Activated CD8-positive, alpha-beta memory T cell treated with anti-CD3 and anti-CD28 coated beads, Interleukin-2, amount 50 U/mL, for 1 hour (primary cell): Measurements from ENCODE around the gene LRRC8D.
"Not testable (repeated sequence)": the region's sequence is repeated elsewhere in the genome, so short reads cannot be mapped to it uniquely, and the experiment has no call there.

Experiments used
- DNase-seq: peaks from one replicate; pipeline ENCODE4 v3.0.0-alpha.2; 2020; ENCODE audit errors: extremely low read depth

Gene LRRC8D

GRCh38 chr1:89820422-89821321 is at the start of gene LRRC8D:
Gene LRRC8D, plus strand, starts transcription at chr1:89821032. Its CDS starts 112,037 bp downstream, at chr1:89933069.
- no peak for DNase-seq

DNA sequence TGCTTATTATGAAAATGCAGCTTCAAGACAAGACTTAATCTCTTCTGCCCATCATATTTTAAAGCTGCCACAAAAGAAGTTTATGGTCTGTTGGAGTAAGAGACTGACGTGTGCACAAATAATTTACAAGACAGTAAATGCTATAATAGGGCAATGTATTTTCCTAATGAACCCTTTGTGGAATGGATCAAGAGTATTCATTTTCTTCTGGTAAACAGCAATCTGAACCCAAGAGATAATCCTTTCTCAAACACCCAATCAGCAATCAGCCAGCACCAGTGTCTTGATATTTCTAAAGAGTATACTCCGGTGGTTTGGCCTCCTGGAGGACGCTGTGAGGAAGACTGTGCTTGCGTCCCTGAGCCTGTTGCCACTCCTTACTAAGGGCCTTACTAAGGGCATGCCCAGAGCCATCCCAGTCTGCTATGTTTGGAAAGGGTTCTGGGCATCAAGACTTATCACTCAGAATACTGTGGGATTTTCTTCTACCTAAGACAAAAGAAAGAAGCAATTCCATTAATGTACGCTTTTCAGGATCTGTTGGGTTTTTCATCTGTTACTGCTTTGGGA is 48.8 kb upstream of the LRRC8D start:
- no peak for DNase-seq

- not testable (repeated sequence) for DNase-seq
Observed at GRCh38 chr1:89776104-89776503, 44.7 kb upstream of the LRRC8D start.

- DNase-seq = not testable (repeated sequence)
Observed at GRCh38 chr1:89777271-89777670, 43.6 kb upstream of the LRRC8D start.

DNA sequence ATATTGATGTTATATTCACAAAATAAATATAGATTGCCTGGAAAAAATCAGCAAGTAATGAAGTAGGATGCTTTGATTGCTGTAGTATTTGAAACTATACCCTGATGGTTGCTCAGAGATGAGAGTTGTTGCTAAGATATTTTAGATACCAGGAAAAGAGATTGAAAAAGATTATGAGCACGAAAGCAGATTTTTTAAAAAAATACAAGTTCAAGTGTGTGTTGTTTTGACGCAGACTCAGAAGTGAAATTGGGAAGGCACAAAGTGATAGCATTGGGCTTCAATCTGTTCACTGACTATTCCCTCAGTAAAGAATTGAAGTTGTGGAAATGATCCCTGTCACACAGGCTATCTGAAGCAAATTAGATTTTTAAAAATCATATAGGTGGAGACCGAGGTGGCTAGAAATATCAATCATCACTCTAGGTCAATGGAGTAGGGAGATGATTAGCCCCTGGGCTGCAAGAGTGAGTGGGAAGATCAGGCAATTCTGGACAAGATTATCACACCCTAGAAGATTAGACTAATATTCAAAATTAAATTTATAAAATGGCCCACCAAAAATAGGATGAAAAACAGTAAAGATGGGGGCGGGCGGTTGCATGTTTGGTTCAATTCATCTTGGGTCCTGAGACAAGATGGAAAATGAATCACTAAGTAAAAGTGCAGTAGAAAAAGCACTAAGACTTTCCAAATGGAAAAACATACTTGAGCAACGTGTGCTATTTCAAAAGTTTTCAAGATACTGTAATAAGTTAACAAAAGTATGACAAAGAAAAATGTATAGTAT is 41.5 kb upstream of the LRRC8D start:
- DNase-seq = no peak

DNA sequence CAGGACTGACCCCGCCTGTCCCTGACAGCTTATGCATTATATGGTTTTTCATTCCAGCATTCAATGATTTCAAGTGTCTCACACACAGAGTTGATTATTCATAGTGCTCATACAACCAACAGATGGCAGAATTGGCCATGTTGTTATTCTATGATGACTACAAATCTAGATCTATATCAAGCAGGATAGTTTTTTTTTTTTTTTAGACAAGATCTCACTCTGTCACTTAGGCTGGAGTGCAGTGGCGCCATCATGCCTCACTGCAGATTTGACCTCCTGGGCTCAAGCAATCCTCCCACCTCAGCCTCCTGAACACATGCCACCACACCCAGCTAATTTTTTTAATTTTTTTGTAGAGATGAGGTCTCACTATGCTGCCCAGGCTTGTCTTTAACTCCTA is 40.1 kb upstream of the LRRC8D start:
- no peak for DNase-seq

- DNase-seq = peak; percentile 31
Observed at GRCh38 chr1:89781494-89782126, 39.2 kb upstream of the LRRC8D start.

DNA sequence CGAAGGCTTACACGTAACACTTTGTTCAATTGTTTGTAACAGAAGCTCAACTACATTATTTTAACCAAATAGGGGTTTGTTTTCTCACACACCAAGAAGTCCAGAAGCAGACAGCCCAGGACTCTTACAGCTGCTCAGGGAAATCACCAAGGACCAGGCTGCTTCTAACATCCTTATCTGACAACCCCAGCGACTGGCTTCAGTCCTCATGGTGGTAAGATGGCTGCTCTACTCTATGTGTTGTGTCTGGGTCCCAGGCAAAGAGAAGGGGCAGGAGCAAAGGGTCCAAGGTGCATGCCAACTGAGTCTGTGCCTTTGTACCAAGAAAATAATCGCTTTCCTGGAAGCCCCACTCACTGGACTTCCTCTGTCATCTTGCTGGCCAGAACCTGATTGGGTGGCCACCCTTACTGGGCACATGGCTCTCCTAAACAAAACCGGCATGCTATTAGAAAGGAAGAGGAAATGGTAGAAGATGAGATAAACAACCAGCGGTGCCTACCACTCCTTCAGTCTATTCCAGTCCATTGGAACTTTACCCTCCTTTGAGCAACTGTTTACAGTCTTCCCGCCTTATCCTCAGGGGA is 34.1 kb upstream of the LRRC8D start:
- no peak for DNase-seq

- no peak for DNase-seq
Observed at GRCh38 chr1:89790592-89790991, 30.2 kb upstream of the LRRC8D start.

- no peak for DNase-seq
Observed at GRCh38 chr1:89791064-89791726, 29.6 kb upstream of the LRRC8D start.

- DNase-seq = no peak
Observed at GRCh38 chr1:89794406-89794805, 26.4 kb upstream of the LRRC8D start.

DNA sequence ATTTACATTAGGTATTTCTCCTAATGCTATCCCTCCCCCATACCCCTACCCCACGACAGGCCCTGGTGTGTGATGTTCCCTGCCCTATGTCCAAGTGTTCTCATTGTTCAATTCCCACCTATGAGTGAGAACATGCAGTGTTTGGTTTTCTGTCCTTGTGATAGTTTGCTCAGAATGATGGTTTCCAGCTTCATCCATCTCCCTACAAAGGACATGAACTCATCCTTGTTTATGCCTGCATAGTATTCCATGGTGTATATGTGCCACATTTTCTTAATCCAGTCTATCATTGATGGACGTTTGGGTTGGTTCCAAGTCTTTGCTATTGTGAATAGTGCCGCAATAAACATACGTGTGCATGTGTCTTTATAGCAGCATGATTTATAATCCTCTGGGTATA is 25.3 kb upstream of the LRRC8D start:
- DNase-seq = not testable (repeated sequence)

DNA sequence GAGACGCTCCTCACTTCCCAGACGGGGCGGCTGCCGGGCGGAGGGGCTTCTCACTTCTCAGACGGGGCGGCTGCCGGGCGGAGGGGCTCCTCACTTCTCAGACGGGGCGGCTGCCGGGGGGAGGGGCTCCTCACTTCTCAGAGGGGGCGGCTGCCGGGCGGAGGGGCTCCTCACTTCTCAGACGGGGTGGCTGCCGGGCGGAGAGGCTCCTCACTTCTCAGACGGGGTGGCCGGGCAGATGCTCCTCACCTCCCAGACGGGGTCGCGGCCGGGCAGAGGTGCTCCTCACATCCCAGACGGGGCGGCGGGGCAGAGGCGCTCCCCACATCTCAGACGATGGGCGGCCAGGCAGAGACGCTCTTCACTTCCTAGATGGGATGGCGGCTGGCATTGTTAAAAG is 23.0 kb upstream of the LRRC8D start:
- DNase-seq = not testable (repeated sequence)

DNA sequence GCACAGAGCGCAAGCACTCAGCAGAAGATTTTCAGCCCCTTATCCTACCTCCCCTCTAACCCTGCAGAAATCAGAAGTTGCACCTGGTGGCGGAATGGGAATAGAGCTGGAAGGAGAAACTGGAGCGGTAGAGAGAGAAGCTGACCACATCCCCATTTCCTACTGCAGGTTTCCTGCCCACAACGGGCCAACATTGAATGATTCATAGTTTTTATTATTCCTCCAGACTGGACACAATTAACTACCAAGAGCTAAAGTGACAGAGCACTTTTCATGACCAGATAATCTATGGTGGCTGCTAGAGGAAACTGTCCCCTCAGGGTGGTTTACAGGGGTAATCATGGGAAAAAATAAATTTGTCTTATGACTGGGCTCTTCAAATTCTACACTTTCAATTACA is 21.3 kb upstream of the LRRC8D start:
- no peak for DNase-seq

DNA sequence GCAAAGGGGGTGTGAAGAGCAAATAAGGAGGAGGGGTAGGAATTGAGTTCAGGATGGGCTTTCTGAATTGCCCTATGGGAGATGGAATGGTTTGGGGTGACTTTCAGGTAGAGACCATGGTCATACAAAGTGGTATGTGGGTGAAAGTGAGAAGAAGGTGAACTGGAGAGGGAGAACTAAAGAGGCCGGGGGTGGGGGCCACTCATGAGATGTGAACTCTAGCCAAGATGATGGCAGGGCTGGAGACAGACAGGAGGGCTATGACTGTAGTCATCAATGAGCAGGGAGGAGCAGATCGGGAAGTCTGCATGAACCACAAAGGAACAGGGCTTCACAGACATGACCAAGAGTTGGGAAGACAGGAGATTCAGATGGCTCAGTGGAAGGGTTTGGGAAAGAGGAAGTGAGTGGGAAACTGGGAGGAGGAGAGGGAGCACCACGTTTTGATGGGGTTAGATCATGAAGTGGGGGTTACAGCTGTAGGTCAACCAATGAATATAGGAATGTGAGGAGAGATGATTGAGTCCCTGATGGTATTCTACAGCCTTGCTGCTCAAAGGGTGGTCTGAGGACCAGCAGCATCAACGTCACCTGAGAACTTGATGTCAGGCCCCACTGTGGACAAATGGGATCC is 20.7 kb upstream of the LRRC8D start:
- no peak for DNase-seq

DNA sequence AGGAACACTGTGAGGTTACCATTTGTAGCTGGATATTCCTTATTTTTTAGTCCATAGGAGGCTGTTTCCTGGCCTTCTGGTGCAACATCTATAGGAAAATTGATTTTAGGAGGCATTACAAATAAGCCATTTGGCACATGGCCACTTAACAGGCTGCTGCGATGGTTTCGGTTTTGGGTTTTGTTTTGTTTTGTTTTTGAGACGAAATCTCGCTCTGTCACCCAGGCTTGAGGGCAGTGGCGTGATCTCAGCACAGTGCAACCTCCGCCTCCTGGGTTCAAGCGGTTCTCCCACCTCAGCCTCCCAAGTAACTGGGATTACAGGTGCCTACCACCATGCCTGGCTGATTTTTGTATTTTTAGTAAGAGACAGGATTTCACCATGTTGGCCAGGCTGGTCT is 20.1 kb upstream of the LRRC8D start:
- DNase-seq = no peak

DNA sequence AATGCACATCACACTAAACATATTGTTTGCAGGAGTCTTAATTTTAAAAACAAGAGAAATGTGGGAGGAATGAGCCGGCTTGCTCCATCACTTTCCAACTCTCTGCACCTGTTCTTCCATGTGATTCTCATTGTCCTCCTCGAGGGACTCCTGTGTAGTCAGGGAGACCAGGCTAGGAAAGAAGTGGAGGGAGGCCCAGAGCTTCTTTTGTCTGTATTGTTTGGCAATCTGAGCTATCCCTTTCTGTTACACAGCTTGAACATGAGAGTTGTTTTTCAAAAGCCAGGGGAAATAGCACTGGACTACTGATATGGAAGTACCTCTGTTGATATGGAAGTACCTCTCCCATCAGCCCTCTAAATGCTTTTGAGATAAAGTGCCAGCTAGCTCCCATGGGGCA is 18.8 kb upstream of the LRRC8D start:
- no peak for DNase-seq

DNA sequence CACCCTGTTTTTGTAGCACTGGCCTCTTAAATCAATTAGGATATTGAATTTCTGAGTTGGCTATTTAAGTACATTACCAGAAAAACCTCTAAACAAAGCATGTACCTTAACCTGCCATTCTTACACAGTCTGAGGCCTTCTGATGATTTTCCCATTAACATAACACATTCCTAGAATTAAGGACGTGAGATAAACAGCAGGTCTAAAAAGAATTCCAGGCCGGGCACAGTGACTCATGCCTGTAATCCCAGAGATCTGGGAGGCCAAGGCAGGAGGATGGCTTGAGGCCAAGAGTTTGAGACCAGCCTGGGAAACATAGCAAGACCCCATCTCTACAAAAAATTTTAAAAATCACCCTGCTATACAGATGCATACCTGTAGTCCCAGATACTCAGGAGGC is 18.0 kb upstream of the LRRC8D start:
- DNase-seq = no peak

DNA sequence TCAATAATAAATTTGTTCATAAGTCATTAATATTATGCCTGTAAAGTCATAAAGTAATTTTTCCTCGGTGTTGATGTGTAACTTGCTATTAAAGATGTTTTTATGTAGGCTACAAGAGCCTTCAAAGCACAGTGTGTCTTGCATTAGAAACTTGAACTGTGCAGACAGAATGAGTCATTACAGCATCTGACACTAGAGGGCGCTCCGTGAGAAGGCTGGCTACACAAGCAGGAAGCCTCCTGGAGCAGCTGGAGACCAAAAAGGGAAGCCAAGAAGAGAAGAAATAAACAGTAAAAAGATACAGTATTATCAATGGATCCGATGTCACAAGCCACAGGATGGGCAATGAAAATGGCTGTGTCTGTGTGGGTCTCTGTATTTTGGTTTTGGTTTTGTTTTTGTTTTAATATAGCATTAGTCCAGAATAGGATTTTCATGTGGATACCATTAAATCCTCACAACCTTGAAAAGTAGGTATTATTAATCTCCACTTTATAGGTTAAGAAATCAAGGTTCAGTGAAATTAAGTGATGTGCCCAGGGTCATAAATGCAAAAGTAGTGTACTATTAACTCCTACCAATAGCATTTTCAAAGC is 16.1 kb upstream of the LRRC8D start:
- DNase-seq = peak; percentile 64

DNA sequence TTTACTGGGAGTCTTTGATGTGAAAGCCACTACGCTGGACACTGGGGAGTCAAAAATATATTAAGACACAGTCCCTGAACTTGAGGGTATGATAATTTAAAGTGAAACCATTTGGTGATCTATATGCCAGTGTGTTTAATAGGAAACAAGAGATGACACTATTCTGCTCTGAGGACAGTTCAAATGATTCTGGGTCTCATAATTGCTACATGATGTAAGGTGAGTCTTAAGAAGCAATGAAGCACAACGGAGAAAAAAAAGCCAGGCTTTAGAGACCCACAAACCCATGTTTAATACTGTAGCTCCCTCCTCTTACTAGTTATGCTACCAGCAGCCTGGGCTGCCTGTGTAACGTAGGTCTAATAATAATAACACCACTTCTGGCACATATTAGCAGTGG is 14.2 kb upstream of the LRRC8D start:
- no peak for DNase-seq
